ENCODE results near the gene GDF2.

GDF2 gene

GRCh38 chr10:47314416-47314970 lies 7.8 kb upstream of the GDF2 start:
- DNase-seq: no peak

GRCh38 chr10:47315421-47315820 lies 6.8 kb upstream of the GDF2 start:
- no peak for DNase-seq

GRCh38 chr10:47316131-47316530 lies 6.1 kb upstream of the GDF2 start:
- no peak for DNase-seq

- DNase-seq: no peak
Observed at GRCh38 chr10:47317251-47317650, 5.0 kb upstream of the GDF2 start.

GRCh38 chr10:47318706-47319105 lies 3.5 kb upstream of the GDF2 start:
- no peak for DNase-seq

- no peak for DNase-seq
Observed at GRCh38 chr10:47319784-47320183, 2.5 kb upstream of the GDF2 start.

- DNase-seq: no peak
Observed at GRCh38 chr10:47320812-47321211, 1.4 kb upstream of the GDF2 start.

GRCh38 chr10:47321521-47322195 lies 596 bp upstream of the GDF2 start:
- no peak for DNase-seq

DNA sequence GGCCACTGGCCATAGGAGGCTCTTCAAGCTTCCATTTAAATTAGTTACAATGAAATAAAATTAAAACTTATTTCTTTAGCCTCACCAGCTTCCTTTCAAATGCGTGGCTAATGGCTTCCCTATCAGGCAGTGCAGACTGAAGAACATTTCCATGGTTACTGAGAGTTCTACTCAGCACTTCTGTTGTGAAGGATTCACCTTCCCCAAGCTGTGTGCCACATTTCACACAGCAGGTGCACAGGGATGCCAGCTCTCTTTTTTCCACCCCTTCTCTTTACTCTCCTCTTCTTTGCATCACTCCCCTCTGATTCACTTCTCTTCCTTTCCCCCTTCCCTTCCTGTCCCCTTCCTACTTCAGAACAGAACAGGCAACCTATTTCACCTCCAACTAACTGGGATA lies 833 bp downstream of the GDF2 start:
- no peak for DNase-seq

GRCh38 chr10:47323636-47324296 lies 1.5 kb downstream of the GDF2 start:
- DNase-seq: no peak

- no peak for DNase-seq
Observed at GRCh38 chr10:47325303-47326291, 3.3 kb downstream of the GDF2 start.

DNA sequence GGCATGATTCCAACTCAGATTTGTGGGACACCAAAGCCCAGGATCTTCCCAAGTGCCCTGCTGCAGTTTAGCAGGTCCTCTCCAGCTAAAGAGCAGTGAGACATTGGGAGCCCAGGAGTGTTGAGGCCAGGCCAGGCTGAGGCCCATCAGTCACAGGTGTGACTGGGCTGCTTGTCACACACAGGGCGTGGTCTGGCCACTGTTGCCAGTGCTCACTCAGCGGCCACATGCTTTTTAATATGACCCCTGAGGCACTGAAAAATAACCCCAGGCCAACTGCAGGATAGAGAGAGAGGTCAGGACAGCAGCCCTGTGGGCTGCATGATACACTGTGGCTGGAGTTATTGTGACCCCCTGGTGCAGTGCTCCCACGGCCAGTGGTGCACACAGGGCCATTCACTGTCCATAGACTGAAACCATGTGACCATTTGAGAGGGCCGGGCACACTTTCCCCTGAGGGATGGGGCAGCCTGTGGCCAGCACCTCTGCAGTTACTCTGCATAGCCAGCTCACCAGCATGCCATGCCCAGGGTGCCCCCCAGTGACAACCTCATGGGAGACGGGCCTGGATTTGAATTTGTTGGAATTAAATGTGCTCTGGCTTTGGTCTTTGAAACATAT lies 4.2 kb downstream of the GDF2 start:
- DNase-seq: no peak

GRCh38 chr10:47326927-47327330 lies 4.7 kb downstream of the GDF2 start:
- no peak for DNase-seq

GRCh38 chr10:47329855-47330254 lies 7.6 kb downstream of the GDF2 start:
- DNase-seq: no peak

- no peak for DNase-seq
Observed at GRCh38 chr10:47330366-47330765, 8.1 kb downstream of the GDF2 start.

- DNase-seq: no peak
Observed at GRCh38 chr10:47330804-47331203, 8.6 kb downstream of the GDF2 start.

- DNase-seq: no peak
Observed at GRCh38 chr10:47331491-47331890, 9.2 kb downstream of the GDF2 start.

DNA sequence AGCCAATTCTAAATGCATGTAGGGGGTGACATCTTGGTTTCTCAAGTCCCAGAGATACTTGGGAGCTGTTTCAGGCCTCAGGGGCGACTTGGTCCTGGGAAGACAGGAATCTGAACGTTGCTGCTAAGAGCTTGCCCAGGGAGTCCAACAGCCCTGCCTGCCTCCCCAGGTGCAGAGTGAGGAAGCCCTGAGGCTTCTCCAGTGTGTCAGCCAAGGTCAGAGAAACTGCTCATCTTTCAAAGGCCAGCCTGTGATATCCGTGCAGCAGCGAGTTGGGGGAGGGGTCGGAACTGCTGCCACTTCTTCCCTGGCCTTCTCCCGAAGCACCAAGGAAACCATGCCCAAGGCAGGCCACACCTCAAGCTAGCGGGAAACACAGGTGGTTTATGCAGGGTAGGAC lies 9.7 kb downstream of the GDF2 start:
- no peak for DNase-seq

- DNase-seq: no peak
Observed at GRCh38 chr10:47332371-47332770, 10.1 kb downstream of the GDF2 start.

DNA sequence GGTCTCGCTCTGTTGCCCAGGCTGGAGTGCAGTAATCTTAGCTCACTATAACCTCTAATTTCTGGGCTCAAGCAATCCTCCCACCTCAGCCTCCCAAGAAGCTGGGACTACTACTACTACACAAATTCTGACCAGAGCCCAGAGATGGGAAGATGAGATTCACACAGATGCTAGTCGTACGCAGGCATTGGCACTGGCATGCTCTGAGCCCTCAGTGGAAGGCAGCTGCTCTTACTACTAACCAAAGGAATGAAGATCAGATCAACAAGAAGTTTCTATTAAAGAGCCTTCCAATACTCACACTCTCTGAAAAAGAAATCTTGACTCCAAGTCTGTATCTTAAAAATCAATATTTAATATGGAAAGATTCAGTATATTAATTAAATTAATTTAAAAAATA lies 10.7 kb downstream of the GDF2 start:
- no peak for DNase-seq

GRCh38 chr10:47333532-47333931 lies 11.3 kb downstream of the GDF2 start:
- no peak for DNase-seq

DNA sequence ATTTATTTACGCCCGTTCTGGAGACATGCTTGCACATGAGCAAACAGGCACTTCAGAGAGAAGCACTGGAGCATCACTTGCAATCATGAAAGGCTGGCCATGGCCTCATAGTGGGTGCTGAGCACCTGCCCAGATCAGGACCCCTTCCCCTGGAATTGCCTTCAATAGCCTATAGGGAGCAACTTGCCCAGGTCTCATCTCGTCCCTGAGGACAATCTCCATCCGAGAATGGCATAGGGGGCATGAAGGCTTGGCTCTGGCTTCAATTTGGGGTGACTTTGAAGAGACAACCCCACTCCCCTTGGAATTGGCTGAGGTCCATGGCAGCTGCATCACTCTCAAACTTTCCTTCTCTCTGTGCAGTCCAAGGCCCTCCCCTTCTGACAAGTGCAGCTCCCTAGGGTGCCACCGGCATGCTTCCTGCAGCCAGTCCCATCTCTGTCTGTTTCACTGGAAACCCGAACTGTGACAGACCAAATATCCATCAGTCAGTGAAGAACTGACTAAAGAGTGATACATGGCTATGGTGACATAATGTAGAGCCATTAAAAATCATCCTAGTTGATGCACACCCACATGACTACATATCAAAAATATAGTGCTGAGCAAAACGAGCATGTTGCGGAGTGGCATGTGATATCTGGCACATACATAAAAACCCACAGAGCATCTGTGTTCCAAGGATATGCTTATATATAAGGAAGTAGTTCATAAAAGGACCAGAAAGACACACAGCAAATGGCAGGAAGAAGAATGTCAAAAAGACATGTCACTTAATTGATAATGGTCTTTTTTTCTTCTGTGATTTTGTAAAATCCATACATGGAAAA lies 12.4 kb downstream of the GDF2 start:
- no peak for DNase-seq

Data from T-helper 1 cell (primary cell).